Measurements from ENCODE around the gene FAM3C. TPM values are rescaled to one million over a fixed set of nuclear protein-coding genes. Genes with fewer than 3 reads are reported as not detected.
A peak's percentile ranks its signal among the peaks of the same experiment; 100 is the strongest.
"Not testable (repeated sequence)": the region's sequence is repeated elsewhere in the genome, so short reads cannot be mapped to it uniquely, and the experiment has no call there.

FAM3C gene, protein sequence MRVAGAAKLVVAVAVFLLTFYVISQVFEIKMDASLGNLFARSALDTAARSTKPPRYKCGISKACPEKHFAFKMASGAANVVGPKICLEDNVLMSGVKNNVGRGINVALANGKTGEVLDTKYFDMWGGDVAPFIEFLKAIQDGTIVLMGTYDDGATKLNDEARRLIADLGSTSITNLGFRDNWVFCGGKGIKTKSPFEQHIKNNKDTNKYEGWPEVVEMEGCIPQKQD
- 51.1 and 61.3 TPM in 2 replicates for total RNA-seq (2014; rRNA removed; shearing (Covaris generic))

GRCh38 chr7:121395961-121396757 lies at the start of gene FAM3C:
Gene FAM3C, minus strand, starts transcription at chr7:121396308. Its CDS starts 13,339 bp downstream, at chr7:121382969.
- peak; percentile 93 for DNase-seq (ENCODE audit: low read depth)

DNA sequence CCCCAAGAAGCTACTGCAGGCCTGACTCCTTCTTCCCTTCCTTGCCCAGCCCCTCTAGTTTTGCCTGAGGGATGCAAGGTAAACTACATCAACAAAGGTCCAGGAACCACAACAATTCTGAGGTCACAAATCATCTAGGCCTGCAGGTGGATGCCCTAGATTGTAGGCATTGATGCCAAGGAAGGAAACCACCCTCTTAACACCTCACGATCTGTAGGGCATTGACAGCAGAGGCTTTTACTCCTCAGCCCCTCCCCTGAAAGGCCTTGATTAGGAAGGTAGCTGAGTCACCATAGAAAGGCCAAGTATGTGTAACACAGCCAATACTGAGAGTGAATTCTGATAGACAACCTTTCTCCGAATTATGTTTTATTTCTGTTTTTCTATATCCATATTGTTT lies 46.7 kb upstream of the FAM3C start:
- DNase-seq (ENCODE audit: low read depth): no peak

DNA sequence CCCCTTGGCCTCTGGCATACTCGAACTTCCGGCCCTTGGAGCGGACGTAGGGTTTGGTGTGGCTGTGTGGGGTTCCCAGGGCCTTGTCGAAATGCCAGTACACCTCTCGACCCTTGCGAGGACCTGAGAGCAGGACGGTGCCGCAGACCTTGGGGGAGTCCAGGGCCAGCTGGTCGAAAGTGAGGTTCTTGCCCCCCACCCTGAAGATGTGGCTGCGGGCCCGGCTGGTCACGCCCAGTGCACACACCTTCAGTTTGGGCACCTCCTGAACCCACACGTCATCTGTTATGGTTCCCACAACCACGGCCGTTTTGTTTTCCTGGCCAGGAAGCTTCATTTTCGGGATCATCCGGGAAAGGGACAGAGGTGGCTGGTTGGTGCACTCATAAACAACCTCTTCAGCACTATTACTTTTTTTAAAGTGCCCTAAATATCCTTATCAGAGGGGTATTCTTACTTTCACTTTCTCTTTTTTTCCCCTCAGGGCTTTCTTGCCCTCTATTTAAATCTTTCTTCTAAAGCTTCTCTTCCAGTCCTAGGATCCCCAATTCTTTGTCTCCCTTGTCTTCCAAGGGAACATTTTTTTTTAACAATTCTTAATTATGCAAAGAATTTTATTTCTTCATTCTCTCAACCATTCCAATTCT lies 44.9 kb upstream of the FAM3C start:
- DNase-seq (ENCODE audit: low read depth): peak; percentile 58

GRCh38 chr7:121438043-121438955 lies 42.2 kb upstream of the FAM3C start:
- DNase-seq (ENCODE audit: low read depth): peak; percentile 71

- no peak for DNase-seq (ENCODE audit: low read depth)
Measured at GRCh38 chr7:121437470-121437869, 41.4 kb upstream of the FAM3C start.

- DNase-seq (ENCODE audit: low read depth): no peak
Measured at GRCh38 chr7:121436688-121437087, 40.6 kb upstream of the FAM3C start.

DNA sequence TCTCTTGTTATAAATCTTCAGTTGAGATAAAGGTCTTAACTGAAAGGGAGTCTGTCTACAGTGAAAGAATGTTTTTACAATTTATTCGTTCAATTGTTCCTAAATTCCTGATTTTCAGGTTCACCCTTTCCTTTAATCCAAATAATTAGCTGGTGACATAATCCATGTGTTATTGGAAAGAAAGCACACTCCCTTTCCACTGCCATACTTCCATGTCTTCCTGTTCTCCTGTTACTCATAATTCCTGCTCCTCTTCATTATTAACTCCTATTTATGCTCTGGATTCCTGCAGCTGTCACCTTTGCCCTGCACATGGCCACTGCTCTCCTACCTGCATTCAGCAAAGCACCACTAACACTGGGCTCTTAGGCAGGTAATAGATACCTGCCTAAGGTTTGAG lies 40.0 kb upstream of the FAM3C start:
- DNase-seq (ENCODE audit: low read depth): no peak

- no peak for DNase-seq (ENCODE audit: low read depth)
Measured at GRCh38 chr7:121433775-121434174, 37.7 kb upstream of the FAM3C start.

GRCh38 chr7:121432486-121432885 lies 36.4 kb upstream of the FAM3C start:
- DNase-seq (ENCODE audit: low read depth): not testable (repeated sequence)

DNA sequence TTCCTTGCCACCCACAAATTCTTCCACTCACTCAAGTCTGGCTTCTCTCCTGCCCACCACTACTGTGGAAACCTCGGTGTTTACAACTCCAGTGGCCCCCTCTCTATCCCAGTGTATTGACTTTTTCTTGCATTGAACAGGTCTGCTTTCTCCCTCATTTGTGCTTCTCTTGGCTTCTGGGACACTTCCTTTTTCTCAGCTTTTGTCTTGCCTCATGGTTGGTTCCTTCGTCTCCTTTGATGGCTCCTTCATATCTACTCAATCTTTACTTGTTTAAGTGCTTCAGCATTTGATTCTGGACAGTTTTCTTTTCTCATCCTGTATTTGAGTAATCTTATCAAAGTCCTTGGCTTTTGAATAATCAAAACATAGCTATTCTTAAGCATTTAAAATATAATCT lies 35.9 kb upstream of the FAM3C start:
- DNase-seq (ENCODE audit: low read depth): no peak

DNA sequence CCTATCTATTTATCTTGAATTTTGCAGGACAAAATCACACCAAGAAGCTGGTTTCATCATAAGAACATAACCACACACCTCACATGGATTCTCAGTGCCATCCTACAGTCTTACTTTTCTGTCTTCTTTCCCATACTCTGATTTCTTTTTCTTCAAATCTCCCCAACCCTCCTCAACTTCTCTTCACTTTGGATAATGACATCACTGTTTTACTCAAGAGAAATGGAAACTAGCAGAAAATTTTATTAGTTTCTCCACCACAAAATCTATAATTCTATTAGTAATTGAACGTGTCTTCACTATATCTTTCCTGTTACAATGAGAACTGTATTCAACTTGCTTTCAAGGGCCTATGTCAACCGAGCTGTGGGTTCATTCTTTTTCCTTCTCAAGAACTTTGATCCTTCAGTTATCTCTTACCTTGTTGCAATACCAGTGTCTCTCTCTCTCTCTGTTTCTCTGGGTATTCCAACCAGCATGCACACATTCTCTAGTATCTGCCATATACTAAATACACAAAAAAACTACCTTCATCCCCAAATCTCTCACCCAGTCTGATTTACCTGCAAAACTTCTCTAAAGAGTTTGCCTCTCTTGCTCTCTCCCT lies 35.4 kb upstream of the FAM3C start:
- DNase-seq (ENCODE audit: low read depth): no peak

DNA sequence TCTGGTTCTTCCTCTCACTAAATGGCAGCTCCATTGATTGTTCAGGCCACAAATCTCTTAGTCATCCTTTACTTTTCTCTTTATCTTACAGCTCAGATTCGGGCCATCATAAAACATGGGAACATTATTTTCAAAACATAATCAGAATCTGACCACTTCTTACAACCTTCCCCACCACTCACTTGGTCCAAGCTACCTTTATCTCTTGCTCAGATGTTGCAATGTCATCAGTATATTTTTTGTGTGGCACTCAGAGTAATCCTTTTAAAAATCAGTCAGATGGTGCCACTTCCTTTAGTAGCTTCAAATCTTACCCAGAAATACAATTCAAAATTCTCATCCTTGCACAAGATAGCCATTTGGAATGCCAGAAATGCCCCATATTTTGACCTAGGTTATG lies 34.5 kb upstream of the FAM3C start:
- DNase-seq (ENCODE audit: low read depth): no peak

DNA sequence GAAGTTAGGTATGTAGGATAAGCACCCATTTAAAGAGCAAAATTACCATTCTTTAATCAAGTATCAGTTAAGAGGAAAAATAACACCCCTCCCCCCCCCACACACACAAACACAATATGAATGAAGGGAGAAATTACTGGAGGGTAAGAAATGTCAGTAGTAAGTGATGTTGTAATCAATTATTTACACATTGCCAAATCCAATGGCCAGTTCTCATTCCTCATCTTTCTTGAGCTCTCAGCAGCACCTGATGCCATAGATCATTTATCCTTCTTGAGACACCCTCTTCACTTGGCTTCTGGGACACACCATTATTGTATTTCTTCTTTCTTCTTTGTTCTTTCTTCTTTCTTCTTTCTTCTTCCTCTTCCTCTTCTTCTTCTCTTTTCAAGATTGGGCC lies 33.7 kb upstream of the FAM3C start:
- no peak for DNase-seq (ENCODE audit: low read depth)

- DNase-seq (ENCODE audit: low read depth): no peak
Measured at GRCh38 chr7:121428855-121429489, 32.9 kb upstream of the FAM3C start.

- DNase-seq (ENCODE audit: low read depth): not testable (repeated sequence)
Measured at GRCh38 chr7:121421743-121422142, 25.6 kb upstream of the FAM3C start.

DNA sequence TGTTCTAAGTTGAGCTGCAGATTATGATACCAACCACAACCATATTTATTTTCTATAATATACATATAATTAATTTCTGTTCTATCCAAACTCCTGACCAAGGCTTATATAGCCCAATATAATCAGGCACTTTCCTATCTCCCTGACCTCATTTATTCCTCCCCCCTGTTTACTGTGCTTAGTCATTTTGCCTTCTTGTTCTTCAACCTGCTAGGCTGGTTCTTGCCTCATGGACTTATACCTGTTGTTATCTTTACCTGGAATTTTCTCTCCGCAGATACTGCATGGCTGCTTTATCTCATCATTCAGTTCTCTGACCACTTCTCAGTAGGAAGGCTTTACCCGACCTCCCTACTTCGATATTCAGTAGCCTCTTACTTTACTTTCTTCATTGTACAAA lies 24.9 kb upstream of the FAM3C start:
- DNase-seq (ENCODE audit: low read depth): no peak

GRCh38 chr7:121419201-121420148 lies 23.4 kb upstream of the FAM3C start:
- no peak for DNase-seq (ENCODE audit: low read depth)

DNA sequence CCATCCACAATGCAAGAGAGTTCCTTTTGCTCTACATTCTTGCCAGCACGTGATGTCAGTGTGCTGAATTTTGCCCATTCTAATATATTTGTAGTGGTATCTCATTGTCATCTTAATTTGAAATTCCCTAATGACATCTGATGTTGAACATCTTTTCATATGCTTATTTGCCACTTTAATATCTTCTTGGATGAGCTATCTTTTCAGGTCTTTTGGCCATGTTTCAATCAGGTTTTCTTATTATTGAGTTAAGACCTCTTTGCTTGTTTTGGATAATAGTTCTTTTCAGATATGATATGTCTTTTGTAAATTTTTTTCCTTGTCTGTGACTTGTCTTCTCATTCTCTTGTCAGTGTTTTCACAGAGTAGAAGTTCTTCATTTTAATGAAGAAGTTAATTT lies 20.4 kb upstream of the FAM3C start:
- no peak for DNase-seq (ENCODE audit: low read depth)

DNA sequence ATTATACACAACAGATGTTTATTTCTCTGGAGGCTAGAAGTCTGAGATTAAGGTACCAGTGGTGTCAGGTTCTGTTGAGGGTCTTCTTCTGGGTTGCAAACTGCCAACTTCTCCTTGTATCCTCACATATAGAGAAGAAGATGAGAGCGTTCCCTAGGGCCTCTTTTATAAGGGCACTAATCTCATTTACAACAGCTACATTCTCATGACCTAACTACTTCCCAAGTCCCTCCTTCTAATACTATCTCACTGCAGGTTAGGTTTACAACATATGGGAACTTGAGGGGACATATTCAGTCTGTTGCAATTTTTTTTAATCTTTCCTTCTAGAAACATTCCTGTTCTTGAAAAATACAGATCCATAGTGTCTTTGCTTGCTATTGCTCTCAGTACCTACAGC lies 18.3 kb upstream of the FAM3C start:
- no peak for DNase-seq (ENCODE audit: low read depth)

GRCh38 chr7:121411597-121411979 lies 15.5 kb upstream of the FAM3C start:
- no peak for DNase-seq (ENCODE audit: low read depth)
